Measurements from ENCODE around the gene CHRNA5. TPM values are rescaled to one million over a fixed set of nuclear protein-coding genes. Genes with fewer than 3 reads are reported as not detected.

CHRNA5 gene
- total RNA-seq, 1 donor = 2.2 TPM

DNA sequence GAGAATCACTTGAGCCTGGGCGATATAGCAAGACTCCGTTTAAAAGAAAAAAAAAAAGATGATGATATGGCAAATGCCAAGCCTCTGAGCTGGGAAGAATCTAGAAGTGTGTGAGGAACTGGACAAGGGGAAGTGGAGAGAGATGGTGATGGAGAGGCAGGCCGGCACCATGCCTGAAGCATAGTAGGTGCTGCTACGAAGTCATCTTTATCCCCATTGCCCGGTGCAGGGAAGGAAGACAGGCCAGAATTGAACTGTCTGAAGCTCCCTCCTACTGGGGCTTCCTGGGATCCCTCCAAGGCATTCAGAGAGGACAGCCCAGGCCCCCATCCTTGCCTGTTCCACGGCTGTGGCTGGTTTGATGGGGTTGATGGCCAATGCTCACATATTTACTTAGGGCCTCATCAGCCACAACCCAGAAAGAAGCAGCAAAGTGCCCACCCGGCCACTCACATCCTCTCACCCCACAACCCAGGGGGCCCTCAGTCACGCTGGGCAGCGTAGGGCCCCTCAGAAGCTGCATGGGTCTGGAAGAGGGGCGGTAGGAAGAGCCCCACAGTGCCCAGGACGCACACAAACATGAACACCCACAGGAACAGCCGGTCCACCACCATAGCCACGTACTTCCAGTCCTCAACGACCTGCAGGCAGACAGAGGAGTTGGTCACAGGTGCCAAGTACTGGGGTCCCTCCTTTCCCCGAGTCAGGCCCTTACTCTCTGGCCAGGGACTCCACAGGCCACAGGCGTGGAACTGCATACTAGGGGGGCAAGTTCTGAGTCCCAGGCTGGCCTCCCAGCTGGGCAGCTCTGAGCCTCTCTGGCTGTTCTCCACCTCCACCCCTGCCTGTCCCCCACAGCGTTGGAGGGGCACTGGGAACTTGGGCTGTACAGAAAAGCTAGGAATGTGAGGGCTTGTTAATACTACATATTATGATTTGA is 59.6 kb downstream of the CHRNA5 start:
- no peak for DNase-seq (ENCODE audit: low read depth)
- TF ChIP-seq CTCF (IDR thresholded peaks at IDR 0.05; ENCODE audit: insufficient read depth, low read depth, low read length) = no peak
- H3K4me3 ChIP-seq (ENCODE audit: low read depth, low read length) = no peak overlapping the region

- no peak for DNase-seq (ENCODE audit: low read depth)
- no peak overlapping the region for H3K4me3 ChIP-seq (ENCODE audit: low read depth, low read length)
- TF ChIP-seq CTCF (IDR thresholded peaks at IDR 0.05; ENCODE audit: insufficient read depth, low read depth, low read length) = no peak
These were observed 60.4 kb downstream of the CHRNA5 start for GRCh38 chr15:78625606-78626280.

GRCh38 chr15:78626381-78626995 is 61.2 kb downstream of the CHRNA5 start:
- no peak for TF ChIP-seq CTCF (IDR thresholded peaks at IDR 0.05; ENCODE audit: insufficient read depth, low read depth, low read length)
- no peak for DNase-seq (ENCODE audit: low read depth)
- H3K4me3 ChIP-seq (ENCODE audit: low read depth, low read length) = no peak overlapping the region

GRCh38 chr15:78627348-78627747 is 62.0 kb downstream of the CHRNA5 start:
- H3K4me3 ChIP-seq (ENCODE audit: low read depth, low read length) = no peak overlapping the region
- DNase-seq (ENCODE audit: low read depth) = no peak
- TF ChIP-seq CTCF (IDR thresholded peaks at IDR 0.05; ENCODE audit: insufficient read depth, low read depth, low read length) = no peak

DNA sequence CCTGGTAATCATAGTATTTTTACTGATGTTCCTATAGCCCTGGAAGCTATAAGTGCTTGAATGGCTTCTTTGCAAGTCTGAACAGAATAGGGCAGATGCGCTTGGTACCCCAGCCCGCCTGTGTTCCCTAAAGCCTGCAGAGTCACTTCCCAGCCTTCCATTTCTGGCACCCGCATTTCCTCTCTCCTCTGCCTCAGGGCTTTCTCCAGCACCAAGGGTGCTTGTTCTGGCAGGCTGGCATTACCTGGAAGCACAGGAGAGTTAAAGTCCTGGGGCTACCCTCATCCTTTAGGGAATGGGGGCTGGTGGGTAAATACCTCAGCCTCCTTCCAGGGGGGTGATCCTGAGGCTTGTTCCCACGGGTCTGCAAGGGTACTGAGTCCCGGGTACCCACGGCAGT is 62.9 kb downstream of the CHRNA5 start:
- DNase-seq (ENCODE audit: low read depth) = no peak
- TF ChIP-seq CTCF (IDR thresholded peaks at IDR 0.05; ENCODE audit: insufficient read depth, low read depth, low read length) = no peak
- no peak overlapping the region for H3K4me3 ChIP-seq (ENCODE audit: low read depth, low read length)

DNA sequence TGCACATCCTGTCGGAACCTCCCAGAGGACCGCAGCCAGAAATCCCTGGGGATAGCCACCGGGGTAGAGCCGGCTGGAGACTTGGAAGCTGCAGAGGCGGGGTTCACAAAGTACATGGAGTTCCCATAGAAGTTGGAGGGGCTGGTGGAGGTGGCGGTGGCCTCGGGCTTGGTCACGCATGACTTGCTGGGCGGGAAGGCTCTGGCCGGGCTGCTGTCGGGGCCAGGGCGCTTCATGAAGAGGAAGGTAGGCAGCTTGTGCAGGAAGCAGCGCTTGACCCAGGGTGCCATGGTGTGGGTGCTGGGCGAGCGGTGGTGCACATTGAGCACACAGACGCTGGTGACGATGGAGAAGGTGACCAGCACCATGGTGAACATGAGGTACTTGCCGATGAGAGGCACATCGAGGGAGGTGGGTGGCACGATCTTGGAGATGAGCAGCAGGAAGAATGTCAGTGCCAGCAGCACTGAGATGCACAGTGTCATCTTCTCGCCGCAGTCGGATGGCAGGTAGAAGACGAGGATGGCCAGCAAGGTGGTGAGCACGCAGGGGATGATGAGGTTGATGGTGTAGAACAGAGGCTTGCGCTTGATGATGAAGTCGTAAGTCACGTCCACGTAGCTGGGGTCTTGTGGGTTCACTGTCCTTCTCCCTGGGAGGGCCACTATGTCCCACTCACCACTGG is 63.9 kb downstream of the CHRNA5 start:
- DNase-seq (ENCODE audit: low read depth) = no peak
- no peak for TF ChIP-seq CTCF (IDR thresholded peaks at IDR 0.05; ENCODE audit: insufficient read depth, low read depth, low read length)
- no peak overlapping the region for H3K4me3 ChIP-seq (ENCODE audit: low read depth, low read length)

Measured in fibroblast of villous mesenchyme (primary cell).